AG04450 (cell line): ENCODE data around the gene ANXA5. TPM values are rescaled to one million over a fixed set of nuclear protein-coding genes. Genes with fewer than 3 reads are reported as not detected.

Source experiments
- CTCF ChIA-PET: fragments of 300-600, 350-600 bp; formaldehyde crosslinking; extraction: SDS; loops from one replicate; lab custom pipeline; 2022; ENCODE audit warnings: antibody characterized with exemption, inconsistent platforms; lab: Charles Lee
- POLR2A ChIA-PET: fragments of 350-600 bp; formaldehyde crosslinking; extraction: SDS; loops from one replicate; lab custom pipeline; 2021; ENCODE audit warnings: antibody characterized with exemption, inconsistent platforms; lab: Yijun Ruan, JAX
- DNase-seq: peaks from one replicate; pipeline ENCODE4 v3.0.0-alpha.2; 2011; ENCODE audit warnings: low read depth, low spot score
- H3K27ac ChIP-seq: one replicate; pipeline ENCODE4 v1.5.1; 2012; ENCODE audit warnings: low read depth, low read length, control low read depth
- H3K27me3 ChIP-seq: one replicate; pipeline ENCODE4 v1.6.0; 2012; ENCODE audit warnings: low read length; ENCODE audit not compliant: control insufficient read depth, insufficient read depth
- H3K4me3 ChIP-seq: 2 replicates; pipeline ENCODE4 v1.5.1; 2011; ENCODE audit warnings: mild to moderate bottlenecking, low read depth, low read length, control low read depth
- H3K9me3 ChIP-seq: 2 replicates; pipeline ENCODE4 v1.5.1; 2012; ENCODE audit warnings: low read length; ENCODE audit not compliant: control insufficient read depth, insufficient read depth
- CTCF ChIP-seq: IDR thresholded peaks from 2 replicates; pipeline ENCODE4 v1.5.1; 2011; ENCODE audit warnings: low read depth, low read length, control low read depth, inconsistent platforms
- polyA plus RNA-seq: library from polyadenylated mRNA; depleted of rRNA; stranded (reverse); fragments of >200 nt; gene quantifications from 2 replicates; pipeline ENCODE4 v1.2.3, GENCODE V29; 2011

Gene ANXA5
- polyA plus RNA-seq, 1 experiment = 2,093 TPM

GRCh38 chr4:121675715-121676114 lies 21.1 kb downstream of the ANXA5 start:
- Histone ChIP-seq H3K4me3 (no peak overlapping the region), H3K27me3 (no peaks in the 10 kb centered on the region), H3K27ac (no peak overlapping the region), H3K9me3 (no peaks in the 10 kb centered on the region)
- TF ChIP-seq CTCF = peak; percentile 56
- no peak for DNase-seq
- ChIA-PET CTCF (interaction anchor here (0.6 to 2.0 kb wide), 6 partner anchors 8 to 113 kb away, joined by 3 to 11 read pairs (median 6); no protein-coding TSS in a partner anchor), POLR2A (interaction anchor here (0.5 to 1.6 kb wide), 3 partner anchors 7 to 20 kb away, joined by 3 to 5 read pairs (median 4); no protein-coding TSS in a partner anchor)

- CTCF ChIA-PET = interaction anchor here (1.3 to 2.0 kb wide), 3 partner anchors 11 to 148 kb away, joined by 3 to 11 read pairs (median 4); no protein-coding TSS in a partner anchor
- POLR2A ChIA-PET = interaction anchor here (1.5 kb wide), 1 partner anchor 11 kb away, joined by 3 read pairs; no protein-coding TSS in a partner anchor
- Histone ChIP-seq H3K27me3 (no peaks in the 10 kb centered on the region), H3K4me3 (no peak overlapping the region), H3K9me3 (no peaks in the 10 kb centered on the region), H3K27ac (no peak overlapping the region)
- no peak for TF ChIP-seq CTCF
- DNase-seq = no peak
These were observed 22.1 kb downstream of the ANXA5 start for GRCh38 chr4:121674696-121675095.

- Histone ChIP-seq H3K27ac (no peak overlapping the region), H3K4me3 (no peak overlapping the region), H3K9me3 (no peaks in the 10 kb centered on the region), H3K27me3 (no peaks in the 10 kb centered on the region)
- no peak for DNase-seq
- CTCF ChIA-PET = interaction anchor here (1.3 kb wide), 1 partner anchor 148 kb away, joined by 3 read pairs; no protein-coding TSS in a partner anchor
- POLR2A ChIA-PET = no interaction called here
- TF ChIP-seq CTCF = no peak
These were observed 22.6 kb downstream of the ANXA5 start for GRCh38 chr4:121674191-121674590.

- peak overlapping the region; percentile 98 for H3K27ac ChIP-seq
- TF ChIP-seq CTCF = no peak
- DNase-seq = no peak
- H3K4me3 ChIP-seq = no peak overlapping the region
- POLR2A ChIA-PET = interaction anchor here (1.4 to 2.3 kb wide), 5 partner anchors 9 to 42 kb away, joined by 4 to 24 read pairs (median 7); partner anchors contain the start of gene ANXA5
- H3K27me3 ChIP-seq = no peaks in the 10 kb centered on the region
- no peaks in the 10 kb centered on the region for H3K9me3 ChIP-seq
- CTCF ChIA-PET = interaction anchor here (0.6 to 2.7 kb wide), 7 partner anchors 14 to 299 kb away, joined by 3 to 15 read pairs (median 5); no protein-coding TSS in a partner anchor
These were observed 27.6 kb downstream of the ANXA5 start for GRCh38 chr4:121669163-121669550.
